Measurements from ENCODE around the gene AFG1L.

The AFG1L gene

GRCh38 chr6:108476376-108476775 lies 181.5 kb downstream of the AFG1L start:
- Histone ChIP-seq H3K79me2 (ENCODE audit: insufficient read depth, low read length) (no peaks in the 10 kb centered on the region), H3K9me3 (ENCODE audit: insufficient read depth, low read length, severe bottlenecking) (no peaks in the 10 kb centered on the region), H3K4me3 (ENCODE audit: low read depth in 1 of 2, low read length in 2 of 2) (no peak overlapping the region), H4K20me1 (ENCODE audit: insufficient read depth, low read length) (no peaks in the 10 kb centered on the region), H3K27ac (ENCODE audit: low read length) (no peak overlapping the region), H3K9ac (ENCODE audit: low read depth, low read length) (no peak overlapping the region), H3K4me2 (ENCODE audit: insufficient read depth, low read length) (no peak overlapping the region), H3K4me1 (ENCODE audit: insufficient read depth, low read length) (no peaks in the 10 kb centered on the region), H3K27me3 (ENCODE audit: insufficient read depth, low read length, poor library complexity) (no peaks in the 10 kb centered on the region), H2AFZ (ENCODE audit: low read depth, low read length) (no peak overlapping the region), H3K36me3 (ENCODE audit: insufficient read depth, low read length) (0 out of 2 replicates have a peak, but pooled peaks cover 8% of the 10 kb centered on the region)
- ATAC-seq (ENCODE audit: insufficient read depth, low read depth) (no peak), DNase-seq (no peak)
- TF ChIP-seq, protein P1, sequence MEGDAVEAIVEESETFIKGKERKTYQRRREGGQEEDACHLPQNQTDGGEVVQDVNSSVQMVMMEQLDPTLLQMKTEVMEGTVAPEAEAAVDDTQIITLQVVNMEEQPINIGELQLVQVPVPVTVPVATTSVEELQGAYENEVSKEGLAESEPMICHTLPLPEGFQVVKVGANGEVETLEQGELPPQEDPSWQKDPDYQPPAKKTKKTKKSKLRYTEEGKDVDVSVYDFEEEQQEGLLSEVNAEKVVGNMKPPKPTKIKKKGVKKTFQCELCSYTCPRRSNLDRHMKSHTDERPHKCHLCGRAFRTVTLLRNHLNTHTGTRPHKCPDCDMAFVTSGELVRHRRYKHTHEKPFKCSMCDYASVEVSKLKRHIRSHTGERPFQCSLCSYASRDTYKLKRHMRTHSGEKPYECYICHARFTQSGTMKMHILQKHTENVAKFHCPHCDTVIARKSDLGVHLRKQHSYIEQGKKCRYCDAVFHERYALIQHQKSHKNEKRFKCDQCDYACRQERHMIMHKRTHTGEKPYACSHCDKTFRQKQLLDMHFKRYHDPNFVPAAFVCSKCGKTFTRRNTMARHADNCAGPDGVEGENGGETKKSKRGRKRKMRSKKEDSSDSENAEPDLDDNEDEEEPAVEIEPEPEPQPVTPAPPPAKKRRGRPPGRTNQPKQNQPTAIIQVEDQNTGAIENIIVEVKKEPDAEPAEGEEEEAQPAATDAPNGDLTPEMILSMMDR (IDR thresholded peaks at IDR 0.05; ENCODE audit: borderline replicate concordance, extremely low read depth, low read length, poor library complexity, severe bottlenecking), result no peak
- TF ChIP-seq EZH2 (IDR thresholded peaks at IDR 0.05; ENCODE audit: borderline replicate concordance, low read depth, low read length, severe bottlenecking), result no peak

- no peak for ATAC-seq (ENCODE audit: insufficient read depth, low read depth)
- H3K27ac ChIP-seq (ENCODE audit: low read length), result no peak overlapping the region
- H3K4me2 ChIP-seq (ENCODE audit: insufficient read depth, low read length), result no peak overlapping the region
- no peaks in the 10 kb centered on the region for H3K4me1 ChIP-seq (ENCODE audit: insufficient read depth, low read length)
- no peak overlapping the region for H3K9ac ChIP-seq (ENCODE audit: low read depth, low read length)
- H4K20me1 ChIP-seq (ENCODE audit: insufficient read depth, low read length), result no peaks in the 10 kb centered on the region
- H2AFZ ChIP-seq (ENCODE audit: low read depth, low read length), result no peak overlapping the region
- TF ChIP-seq EZH2 (IDR thresholded peaks at IDR 0.05; ENCODE audit: borderline replicate concordance, low read depth, low read length, severe bottlenecking), result no peak
- TF ChIP-seq, protein P1 (IDR thresholded peaks at IDR 0.05; ENCODE audit: borderline replicate concordance, extremely low read depth, low read length, poor library complexity, severe bottlenecking), result no peak
- H3K79me2 ChIP-seq (ENCODE audit: insufficient read depth, low read length), result no peaks in the 10 kb centered on the region
- no peak for DNase-seq
- 0 out of 2 replicates have a peak, but pooled peaks cover 8% of the 10 kb centered on the region for H3K36me3 ChIP-seq (ENCODE audit: insufficient read depth, low read length)
- no peaks in the 10 kb centered on the region for H3K27me3 ChIP-seq (ENCODE audit: insufficient read depth, low read length, poor library complexity)
- no peak overlapping the region for H3K4me3 ChIP-seq (ENCODE audit: low read depth in 1 of 2, low read length in 2 of 2)
- no peaks in the 10 kb centered on the region for H3K9me3 ChIP-seq (ENCODE audit: insufficient read depth, low read length, severe bottlenecking)
Measured at GRCh38 chr6:108476847-108477430, 182.1 kb downstream of the AFG1L start.

DNA sequence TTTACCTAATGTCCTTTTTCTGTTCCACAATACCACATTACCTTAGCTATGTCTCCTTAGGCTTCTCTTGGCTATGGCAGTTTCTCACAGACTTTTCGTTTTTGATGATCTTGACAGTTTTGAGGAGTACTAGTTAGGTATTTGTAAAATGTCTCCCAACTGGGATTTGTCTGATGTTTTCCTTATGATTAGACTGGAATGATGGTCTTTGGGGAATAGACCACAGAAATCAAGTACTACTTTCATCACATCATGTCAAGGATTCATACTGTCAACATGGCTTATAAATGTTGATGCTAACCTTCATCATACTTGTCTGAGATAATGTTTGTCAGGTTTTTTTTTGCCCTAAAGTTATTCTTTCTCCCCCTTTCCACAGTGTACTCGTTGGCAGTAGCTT lies 187.7 kb downstream of the AFG1L start:
- Histone ChIP-seq H4K20me1 (ENCODE audit: insufficient read depth, low read length) (no peaks in the 10 kb centered on the region), H3K27me3 (ENCODE audit: insufficient read depth, low read length, poor library complexity) (no peaks in the 10 kb centered on the region), H3K4me3 (ENCODE audit: low read depth in 1 of 2, low read length in 2 of 2) (no peak overlapping the region), H3K79me2 (ENCODE audit: insufficient read depth, low read length) (no peaks in the 10 kb centered on the region), H3K4me2 (ENCODE audit: insufficient read depth, low read length) (no peak overlapping the region), H3K27ac (ENCODE audit: low read length) (no peak overlapping the region), H3K4me1 (ENCODE audit: insufficient read depth, low read length) (no peaks in the 10 kb centered on the region), H3K9ac (ENCODE audit: low read depth, low read length) (no peak overlapping the region), H3K9me3 (ENCODE audit: insufficient read depth, low read length, severe bottlenecking) (no peaks in the 10 kb centered on the region), H2AFZ (ENCODE audit: low read depth, low read length) (no peak overlapping the region), H3K36me3 (ENCODE audit: insufficient read depth, low read length) (0 out of 2 replicates have a peak, but pooled peaks cover 8% of the 10 kb centered on the region)
- ATAC-seq (ENCODE audit: insufficient read depth, low read depth) (no peak), DNase-seq (no peak)
- TF ChIP-seq, protein P1 (IDR thresholded peaks at IDR 0.05; ENCODE audit: borderline replicate concordance, extremely low read depth, low read length, poor library complexity, severe bottlenecking), result no peak
- no peak for TF ChIP-seq EZH2 (IDR thresholded peaks at IDR 0.05; ENCODE audit: borderline replicate concordance, low read depth, low read length, severe bottlenecking)
